ENCODE data around the gene THSD4. TPM values are rescaled to one million over a fixed set of nuclear protein-coding genes. Genes with fewer than 3 reads are reported as not detected.

Gene THSD4
- total and polyA plus RNA-seq, 2 of the 8 experiments (the other 6 are each of a cell fraction or from before 2014, with no cell fraction given): 2.5 to 6.2 TPM

DNA sequence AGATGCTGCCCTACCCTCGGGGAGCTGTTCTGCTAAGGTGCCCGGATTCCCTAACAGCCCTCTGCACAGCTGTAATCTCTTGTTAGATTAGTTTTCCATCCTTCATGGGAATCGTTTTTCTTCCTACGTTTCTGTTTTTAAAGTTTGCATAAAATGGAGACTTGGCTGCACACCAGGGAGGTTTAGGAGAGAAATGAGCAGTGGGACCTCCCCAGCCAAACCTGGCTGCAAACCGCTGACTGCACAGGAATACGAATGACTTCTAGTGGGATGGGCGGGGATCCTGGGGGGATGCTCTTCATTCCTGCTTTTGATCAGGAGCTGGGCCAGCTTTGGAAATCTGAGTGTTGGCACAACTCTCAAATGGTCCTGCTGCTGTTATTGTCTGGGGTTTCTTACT is 77.5 kb downstream of the THSD4 start:
- Histone ChIP-seq H3K56ac (replicated peaks; ENCODE audit: insufficient read length, low read depth, low read length) (no peak overlapping the region), H2BK120ac (replicated peaks; ENCODE audit: low read depth, low read length) (no peak overlapping the region), H4K91ac (replicated peaks; ENCODE audit: insufficient read length, low read length) (no peak overlapping the region), H3K4me3 (ENCODE audit: extremely low read depth in 1 of 4, insufficient read depth in 2 of 4, low read depth in 3 of 4, low read length in 4 of 4) (no peak overlapping the region), H3K9ac (replicated peaks in 1 of 4; ENCODE audit: extremely low read depth in 1 of 4, low read depth in 3 of 4, low read length in 3 of 4) (no peak overlapping the region), H2BK12ac (ENCODE audit: low read depth, low read length) (no peak overlapping the region), H3K9me3 (ENCODE audit: insufficient read depth in 2 of 2, low read depth in 1 of 2, low read length in 1 of 2) (no peaks in the 10 kb centered on the region), H3K23me2 (ENCODE audit: low read depth, low read length) (no peaks in the 10 kb centered on the region), H4K20me1 (replicated peaks in 1 of 2; ENCODE audit: control insufficient read depth in 1 of 2, insufficient read depth in 2 of 2, low read length in 2 of 2) (no peaks in the 10 kb centered on the region), H3K27ac (ENCODE audit: low read depth, low read length) (no peak overlapping the region), H3K4me2 (ENCODE audit: insufficient read depth in 1 of 2, low read depth in 2 of 2, low read length in 2 of 2) (no peak overlapping the region), H3K4me1 (replicated peaks in 1 of 4; ENCODE audit: control insufficient read depth in 3 of 4, insufficient read depth in 4 of 4, low read length in 3 of 4) (no peaks in the 10 kb centered on the region; a peak in 1 of 7 replicates), H3K14ac (ENCODE audit: insufficient read length) (no peak overlapping the region), H3K23ac (ENCODE audit: insufficient read length) (no peak overlapping the region), H3K79me1 (ENCODE audit: low read depth, low read length) (no peaks in the 10 kb centered on the region; the same call in 1 of the 2 replicates), H2BK5ac (ENCODE audit: low read depth, low read length) (no peak overlapping the region), H2BK15ac (ENCODE audit: low read length) (no peak overlapping the region), H2BK20ac (ENCODE audit: low read length) (no peak overlapping the region), H4K5ac (ENCODE audit: insufficient read length, low read depth, low read length) (no peak overlapping the region), H2AK5ac (ENCODE audit: low read depth, low read length) (no peak overlapping the region), H3K79me2 (ENCODE audit: control insufficient read depth in 1 of 2, insufficient read depth in 2 of 2, low read length in 2 of 2) (no peaks in the 10 kb centered on the region), H2AFZ (ENCODE audit: low read length) (no peak overlapping the region), H3K4ac (replicated peaks; ENCODE audit: insufficient read length, low read depth, low read length) (no peak overlapping the region), H3K36me3 (ENCODE audit: control insufficient read depth in 2 of 4, insufficient read depth in 4 of 4, low read length in 3 of 4) (no peaks in the 10 kb centered on the region), H3K27me3 (replicated peaks in 1 of 4; ENCODE audit: control insufficient read depth in 3 of 4, extremely low read depth in 1 of 4, insufficient read depth in 3 of 4, low read length in 3 of 4) (no peaks in the 10 kb centered on the region), H3K18ac (ENCODE audit: extremely low read depth, low read length) (no peak overlapping the region), H4K8ac (ENCODE audit: extremely low read depth, insufficient read depth, low read length) (no peak overlapping the region)
- CTCF ChIA-PET (ENCODE audit: partially characterized antibody): interaction anchor here (1.4 to 2.1 kb wide), 3 partner anchors 8 to 251 kb away, joined by 4 to 8 read pairs (median 7); no protein-coding TSS in a partner anchor
- FAIRE-seq: no peak
- peak in 1 of 2 experiments; percentile 28 for DNase-seq (ENCODE audit: low read depth in 1 of 2, low spot score in 2 of 2)
- POLR2A ChIA-PET (ENCODE audit: partially characterized antibody): no interaction called here
- WGBS, 2 experiments (ENCODE audit: extremely low coverage in 1 of 2, insufficient coverage in 1 of 2, insufficient read length in 1 of 2, insufficient replicate concordance in 2 of 2, low coverage in 1 of 2, low lambda C conversion rate in 2 of 2, missing lambda C conversion rate in 1 of 2): 80% methylated on average over 7 of the region's 7 CpGs; no CpG with 5 or more reads in 1 of the 2 experiments
- TF ChIP-seq SIRT6 (IDR thresholded peaks at IDR 0.05; ENCODE audit: low read length) (no peak), SAP30 (IDR thresholded peaks at IDR 0.05; ENCODE audit: insufficient read depth, insufficient replicate concordance, low read length) (no peak), BCL11A (IDR thresholded peaks at IDR 0.05; ENCODE audit: low read depth in 2 of 2, low read length in 2 of 2) (no peak), CEBPB (IDR thresholded peaks at IDR 0.05; ENCODE audit: low read depth, low read length) (no peak), MAX (IDR thresholded peaks at IDR 0.05) (no peak), KDM4A (IDR thresholded peaks at IDR 0.05; ENCODE audit: low read depth, low read length, severe bottlenecking) (no peak), POU5F1 (IDR thresholded peaks at IDR 0.05; ENCODE audit: low read depth, low read length) (no peak), SP4 (IDR thresholded peaks at IDR 0.05; ENCODE audit: low read length) (no peak), CBX5 (IDR thresholded peaks at IDR 0.05; ENCODE audit: low read depth, low read length) (no peak), BACH1 (IDR thresholded peaks at IDR 0.05; ENCODE audit: low read length) (no peak), SIN3A (conservative IDR thresholded peaks at IDR 0.05 in 1 of 2, IDR thresholded peaks at IDR 0.05 in 1 of 2; ENCODE audit: low read depth in 1 of 2, low read length in 2 of 2) (no peak), SP1 (IDR thresholded peaks at IDR 0.05; ENCODE audit: low read depth, low read length) (no peak), SRF (IDR thresholded peaks at IDR 0.05; ENCODE audit: low read depth, low read length) (no peak), USF2 (IDR thresholded peaks at IDR 0.05; ENCODE audit: low read length) (no peak)

Measured in H1 (cell line).